Panc1 (cell line): Measurements from ENCODE around the gene HCRTR1.

ENCODE experiments used
- CTCF ChIP-seq: fragments of 450-650 bp; IDR thresholded peaks from 2 replicates; pipeline ENCODE4 v1.5.1; 2017; ENCODE audit warnings: mild to moderate bottlenecking
- SIN3A ChIP-seq: IDR thresholded peaks from 2 replicates; pipeline ENCODE4 v1.6.1; 2012; ENCODE audit warnings: low read depth, mild to moderate bottlenecking, low read length, moderate library complexity, borderline replicate concordance; ENCODE audit not compliant: insufficient read depth

- TF ChIP-seq CTCF (no peak), SIN3A (no peak)
These were observed 50.9 kb downstream of the HCRTR1 start for GRCh38 chr1:31668303-31668883.
